ENCODE data around the gene ATRN.

GRCh38 chr20:3586093-3586492 is 115.3 kb downstream of the ATRN start:
- TF ChIP-seq, protein P1, sequence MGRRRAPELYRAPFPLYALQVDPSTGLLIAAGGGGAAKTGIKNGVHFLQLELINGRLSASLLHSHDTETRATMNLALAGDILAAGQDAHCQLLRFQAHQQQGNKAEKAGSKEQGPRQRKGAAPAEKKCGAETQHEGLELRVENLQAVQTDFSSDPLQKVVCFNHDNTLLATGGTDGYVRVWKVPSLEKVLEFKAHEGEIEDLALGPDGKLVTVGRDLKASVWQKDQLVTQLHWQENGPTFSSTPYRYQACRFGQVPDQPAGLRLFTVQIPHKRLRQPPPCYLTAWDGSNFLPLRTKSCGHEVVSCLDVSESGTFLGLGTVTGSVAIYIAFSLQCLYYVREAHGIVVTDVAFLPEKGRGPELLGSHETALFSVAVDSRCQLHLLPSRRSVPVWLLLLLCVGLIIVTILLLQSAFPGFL (CRISPR knock-in tag; IDR thresholded peaks at IDR 0.05; ENCODE audit: borderline replicate concordance): no peak
- no peak for TF ChIP-seq NR2C2 (CRISPR knock-in tag; IDR thresholded peaks at IDR 0.05)
- TF ChIP-seq SP1 (CRISPR knock-in tag; conservative IDR thresholded peaks at IDR 0.05): no peak
- TF ChIP-seq CBFB (CRISPR knock-in tag; IDR thresholded peaks at IDR 0.05; ENCODE audit: low read depth): no peak
- TF ChIP-seq, protein P2, sequence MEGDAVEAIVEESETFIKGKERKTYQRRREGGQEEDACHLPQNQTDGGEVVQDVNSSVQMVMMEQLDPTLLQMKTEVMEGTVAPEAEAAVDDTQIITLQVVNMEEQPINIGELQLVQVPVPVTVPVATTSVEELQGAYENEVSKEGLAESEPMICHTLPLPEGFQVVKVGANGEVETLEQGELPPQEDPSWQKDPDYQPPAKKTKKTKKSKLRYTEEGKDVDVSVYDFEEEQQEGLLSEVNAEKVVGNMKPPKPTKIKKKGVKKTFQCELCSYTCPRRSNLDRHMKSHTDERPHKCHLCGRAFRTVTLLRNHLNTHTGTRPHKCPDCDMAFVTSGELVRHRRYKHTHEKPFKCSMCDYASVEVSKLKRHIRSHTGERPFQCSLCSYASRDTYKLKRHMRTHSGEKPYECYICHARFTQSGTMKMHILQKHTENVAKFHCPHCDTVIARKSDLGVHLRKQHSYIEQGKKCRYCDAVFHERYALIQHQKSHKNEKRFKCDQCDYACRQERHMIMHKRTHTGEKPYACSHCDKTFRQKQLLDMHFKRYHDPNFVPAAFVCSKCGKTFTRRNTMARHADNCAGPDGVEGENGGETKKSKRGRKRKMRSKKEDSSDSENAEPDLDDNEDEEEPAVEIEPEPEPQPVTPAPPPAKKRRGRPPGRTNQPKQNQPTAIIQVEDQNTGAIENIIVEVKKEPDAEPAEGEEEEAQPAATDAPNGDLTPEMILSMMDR (IDR thresholded peaks at IDR 0.05): no peak
- TF ChIP-seq RELA (CRISPR knock-in tag; IDR thresholded peaks at IDR 0.05; ENCODE audit: borderline replicate concordance): no peak
